ENCODE data around the gene C14orf132.

C14orf132 gene

GRCh38 chr14:96134508-96134907, 95.3 kb downstream of the C14orf132 start:
- TF ChIP-seq FOXP2 (optimal IDR thresholded peaks at IDR 0.05; ENCODE audit: borderline replicate concordance, extremely low read depth, extremely low read length, insufficient read depth): no peak
- no peak for TF ChIP-seq SIN3A (IDR thresholded peaks at IDR 0.05; ENCODE audit: borderline replicate concordance, insufficient read depth, low read length)
- no peak for TF ChIP-seq POLR2AphosphoS5 (IDR thresholded peaks at IDR 0.05; ENCODE audit: low read depth, low read length)
- TF ChIP-seq, protein P1, sequence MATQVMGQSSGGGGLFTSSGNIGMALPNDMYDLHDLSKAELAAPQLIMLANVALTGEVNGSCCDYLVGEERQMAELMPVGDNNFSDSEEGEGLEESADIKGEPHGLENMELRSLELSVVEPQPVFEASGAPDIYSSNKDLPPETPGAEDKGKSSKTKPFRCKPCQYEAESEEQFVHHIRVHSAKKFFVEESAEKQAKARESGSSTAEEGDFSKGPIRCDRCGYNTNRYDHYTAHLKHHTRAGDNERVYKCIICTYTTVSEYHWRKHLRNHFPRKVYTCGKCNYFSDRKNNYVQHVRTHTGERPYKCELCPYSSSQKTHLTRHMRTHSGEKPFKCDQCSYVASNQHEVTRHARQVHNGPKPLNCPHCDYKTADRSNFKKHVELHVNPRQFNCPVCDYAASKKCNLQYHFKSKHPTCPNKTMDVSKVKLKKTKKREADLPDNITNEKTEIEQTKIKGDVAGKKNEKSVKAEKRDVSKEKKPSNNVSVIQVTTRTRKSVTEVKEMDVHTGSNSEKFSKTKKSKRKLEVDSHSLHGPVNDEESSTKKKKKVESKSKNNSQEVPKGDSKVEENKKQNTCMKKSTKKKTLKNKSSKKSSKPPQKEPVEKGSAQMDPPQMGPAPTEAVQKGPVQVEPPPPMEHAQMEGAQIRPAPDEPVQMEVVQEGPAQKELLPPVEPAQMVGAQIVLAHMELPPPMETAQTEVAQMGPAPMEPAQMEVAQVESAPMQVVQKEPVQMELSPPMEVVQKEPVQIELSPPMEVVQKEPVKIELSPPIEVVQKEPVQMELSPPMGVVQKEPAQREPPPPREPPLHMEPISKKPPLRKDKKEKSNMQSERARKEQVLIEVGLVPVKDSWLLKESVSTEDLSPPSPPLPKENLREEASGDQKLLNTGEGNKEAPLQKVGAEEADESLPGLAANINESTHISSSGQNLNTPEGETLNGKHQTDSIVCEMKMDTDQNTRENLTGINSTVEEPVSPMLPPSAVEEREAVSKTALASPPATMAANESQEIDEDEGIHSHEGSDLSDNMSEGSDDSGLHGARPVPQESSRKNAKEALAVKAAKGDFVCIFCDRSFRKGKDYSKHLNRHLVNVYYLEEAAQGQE (IDR thresholded peaks at IDR 0.05; ENCODE audit: insufficient read depth in 1 of 2, low read depth in 2 of 2, low read length in 2 of 2): no peak
- no peak for TF ChIP-seq TAF1 (IDR thresholded peaks at IDR 0.05; ENCODE audit: borderline replicate concordance, insufficient read depth, low read length)

GRCh38 chr14:96135285-96135684, 96.1 kb downstream of the C14orf132 start:
- no peak for TF ChIP-seq FOXP2 (optimal IDR thresholded peaks at IDR 0.05; ENCODE audit: borderline replicate concordance, extremely low read depth, extremely low read length, insufficient read depth)
- no peak for TF ChIP-seq SIN3A (IDR thresholded peaks at IDR 0.05; ENCODE audit: borderline replicate concordance, insufficient read depth, low read length)
- no peak for TF ChIP-seq POLR2AphosphoS5 (IDR thresholded peaks at IDR 0.05; ENCODE audit: low read depth, low read length)
- no peak for TF ChIP-seq TAF1 (IDR thresholded peaks at IDR 0.05; ENCODE audit: borderline replicate concordance, insufficient read depth, low read length)
- TF ChIP-seq, protein P1 (IDR thresholded peaks at IDR 0.05; ENCODE audit: insufficient read depth in 1 of 2, low read depth in 2 of 2, low read length in 2 of 2): no peak

GRCh38 chr14:96136371-96137005, 97.3 kb downstream of the C14orf132 start:
- no peak for TF ChIP-seq SIN3A (IDR thresholded peaks at IDR 0.05; ENCODE audit: borderline replicate concordance, insufficient read depth, low read length)
- no peak for TF ChIP-seq FOXP2 (optimal IDR thresholded peaks at IDR 0.05; ENCODE audit: borderline replicate concordance, extremely low read depth, extremely low read length, insufficient read depth)
- TF ChIP-seq, protein P1 (IDR thresholded peaks at IDR 0.05; ENCODE audit: insufficient read depth in 1 of 2, low read depth in 2 of 2, low read length in 2 of 2): no peak
- no peak for TF ChIP-seq TAF1 (IDR thresholded peaks at IDR 0.05; ENCODE audit: borderline replicate concordance, insufficient read depth, low read length)
- TF ChIP-seq POLR2AphosphoS5 (IDR thresholded peaks at IDR 0.05; ENCODE audit: low read depth, low read length): no peak

- TF ChIP-seq, protein P1 (IDR thresholded peaks at IDR 0.05; ENCODE audit: insufficient read depth in 1 of 2, low read depth in 2 of 2, low read length in 2 of 2): no peak
- TF ChIP-seq TAF1 (IDR thresholded peaks at IDR 0.05; ENCODE audit: borderline replicate concordance, insufficient read depth, low read length) (no peak), POLR2AphosphoS5 (IDR thresholded peaks at IDR 0.05; ENCODE audit: low read depth, low read length) (no peak), FOXP2 (optimal IDR thresholded peaks at IDR 0.05; ENCODE audit: borderline replicate concordance, extremely low read depth, extremely low read length, insufficient read depth) (no peak), SIN3A (IDR thresholded peaks at IDR 0.05; ENCODE audit: borderline replicate concordance, insufficient read depth, low read length) (no peak)
Measured at GRCh38 chr14:96138241-96138640, 99.1 kb downstream of the C14orf132 start.
